HepG2 (cell line): ENCODE measurements around the gene RPL36. TPM values are rescaled to one million over a fixed set of nuclear protein-coding genes. Genes with fewer than 3 reads are reported as not detected.
A peak's percentile ranks its signal among the peaks of the same experiment; 100 is the strongest.

Experiments
- HIVEP1 ChIP-seq: sonication (generic); formaldehyde crosslinking; IDR thresholded peaks from 2 replicates; pipeline ENCODE4 v1.4.0; 2020; ENCODE audit warnings: mild to moderate bottlenecking, missing genetic modification reagents
- U2AF1 ChIP-seq: fragments of 200-400 bp; formaldehyde crosslinking; optimal IDR thresholded peaks from 2 replicates; pipeline ENCODE3; 2017; ENCODE audit warnings: mild to moderate bottlenecking, low read depth, low read length
- polyA plus RNA-seq, 8 experiments: library from polyadenylated mRNA; depleted of rRNA in 3 of 8; stranded (reverse) in 7 of 8; unstranded in 1 of 8; fragments of >200 nt; fragmentation: Illumina TruSeq in 4 of 8; extraction: Trizol in 4 of 8; gene quantifications; 2 replicates each; pipeline versions ENCODE4 v1.2.1 to v1.2.3, GENCODE V29; 2011 to 2016; ENCODE audit warnings: low read depth in 4 of 8, missing spikeins in 1 of 8, mixed read lengths in 1 of 8; ENCODE audit not compliant: insufficient read depth in 1 of 8
- total RNA-seq, 5 experiments: library from RNA; depleted of rRNA; stranded (reverse); fragments of >200 nt; fragmentation: Illumina TruSeq; extraction: Trizol; gene quantifications; 2 replicates each; pipeline ENCODE4 v1.2.3, GENCODE V29; 2016; ENCODE audit warnings: low read depth in 1 of 5
- TF ChIP-seq, protein P1 (sequence below), 2 experiments: sonication (generic) in 1 of 2; formaldehyde crosslinking in 1 of 2; IDR thresholded peaks; 2 replicates each; pipeline versions ENCODE4 v1.6.1 to v1.9.0; 2014 to 2022; ENCODE audit warnings: antibody characterized with exemption in 1 of 2, borderline replicate concordance in 1 of 2, inconsistent platforms in 1 of 2, low read depth in 1 of 2, missing genetic modification reagents in 1 of 2
- TF ChIP-seq, protein P2 (sequence below): sonication (generic); formaldehyde crosslinking; IDR thresholded peaks from 2 replicates; pipeline ENCODE4 v1.5.0; 2020; ENCODE audit warnings: mild to moderate bottlenecking, missing genetic modification reagents, borderline replicate concordance
- TF ChIP-seq, protein P3 (sequence below): sonication (generic); formaldehyde crosslinking; IDR thresholded peaks from 2 replicates; pipeline ENCODE4 v1.4.0; 2020; ENCODE audit warnings: missing genetic modification reagents, mild to moderate bottlenecking, borderline replicate concordance

Gene RPL36
- total and polyA plus RNA-seq, 2 of the 13 experiments (the other 11 are each of a cell fraction or from before 2014, with no cell fraction given) = 706 to 740 TPM

DNA sequence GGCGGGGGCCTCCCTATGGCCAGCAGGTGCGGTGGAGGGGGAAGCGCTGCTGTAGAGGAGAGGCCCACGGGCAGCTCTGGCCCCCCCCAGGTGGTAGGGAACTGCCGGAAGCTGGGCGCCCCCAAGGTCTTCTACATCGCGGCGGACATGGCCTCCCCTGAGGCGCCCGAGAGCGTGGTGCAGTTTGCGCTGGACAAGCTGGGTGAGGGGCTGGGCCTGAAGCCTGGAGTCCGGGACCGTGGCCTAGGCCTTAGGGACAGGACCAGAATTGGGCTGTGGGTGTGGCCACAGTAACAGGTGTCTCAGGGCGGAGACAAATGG lies 3.8 kb upstream of the RPL36 start (continued):
- TF ChIP-seq, protein P1, sequence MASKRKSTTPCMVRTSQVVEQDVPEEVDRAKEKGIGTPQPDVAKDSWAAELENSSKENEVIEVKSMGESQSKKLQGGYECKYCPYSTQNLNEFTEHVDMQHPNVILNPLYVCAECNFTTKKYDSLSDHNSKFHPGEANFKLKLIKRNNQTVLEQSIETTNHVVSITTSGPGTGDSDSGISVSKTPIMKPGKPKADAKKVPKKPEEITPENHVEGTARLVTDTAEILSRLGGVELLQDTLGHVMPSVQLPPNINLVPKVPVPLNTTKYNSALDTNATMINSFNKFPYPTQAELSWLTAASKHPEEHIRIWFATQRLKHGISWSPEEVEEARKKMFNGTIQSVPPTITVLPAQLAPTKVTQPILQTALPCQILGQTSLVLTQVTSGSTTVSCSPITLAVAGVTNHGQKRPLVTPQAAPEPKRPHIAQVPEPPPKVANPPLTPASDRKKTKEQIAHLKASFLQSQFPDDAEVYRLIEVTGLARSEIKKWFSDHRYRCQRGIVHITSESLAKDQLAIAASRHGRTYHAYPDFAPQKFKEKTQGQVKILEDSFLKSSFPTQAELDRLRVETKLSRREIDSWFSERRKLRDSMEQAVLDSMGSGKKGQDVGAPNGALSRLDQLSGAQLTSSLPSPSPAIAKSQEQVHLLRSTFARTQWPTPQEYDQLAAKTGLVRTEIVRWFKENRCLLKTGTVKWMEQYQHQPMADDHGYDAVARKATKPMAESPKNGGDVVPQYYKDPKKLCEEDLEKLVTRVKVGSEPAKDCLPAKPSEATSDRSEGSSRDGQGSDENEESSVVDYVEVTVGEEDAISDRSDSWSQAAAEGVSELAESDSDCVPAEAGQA (IDR thresholded peaks at IDR 0.05; ENCODE audit: low read depth) = no peak
- TF ChIP-seq, protein P1 (CRISPR knock-in tag; IDR thresholded peaks at IDR 0.05; ENCODE audit: borderline replicate concordance) = 0 out of 2 replicates have a peak, but pooled peaks have one; percentile 13
- 0 out of 2 replicates have a peak, but pooled peaks have one; percentile 7 for TF ChIP-seq HIVEP1
- TF ChIP-seq, protein P2, sequence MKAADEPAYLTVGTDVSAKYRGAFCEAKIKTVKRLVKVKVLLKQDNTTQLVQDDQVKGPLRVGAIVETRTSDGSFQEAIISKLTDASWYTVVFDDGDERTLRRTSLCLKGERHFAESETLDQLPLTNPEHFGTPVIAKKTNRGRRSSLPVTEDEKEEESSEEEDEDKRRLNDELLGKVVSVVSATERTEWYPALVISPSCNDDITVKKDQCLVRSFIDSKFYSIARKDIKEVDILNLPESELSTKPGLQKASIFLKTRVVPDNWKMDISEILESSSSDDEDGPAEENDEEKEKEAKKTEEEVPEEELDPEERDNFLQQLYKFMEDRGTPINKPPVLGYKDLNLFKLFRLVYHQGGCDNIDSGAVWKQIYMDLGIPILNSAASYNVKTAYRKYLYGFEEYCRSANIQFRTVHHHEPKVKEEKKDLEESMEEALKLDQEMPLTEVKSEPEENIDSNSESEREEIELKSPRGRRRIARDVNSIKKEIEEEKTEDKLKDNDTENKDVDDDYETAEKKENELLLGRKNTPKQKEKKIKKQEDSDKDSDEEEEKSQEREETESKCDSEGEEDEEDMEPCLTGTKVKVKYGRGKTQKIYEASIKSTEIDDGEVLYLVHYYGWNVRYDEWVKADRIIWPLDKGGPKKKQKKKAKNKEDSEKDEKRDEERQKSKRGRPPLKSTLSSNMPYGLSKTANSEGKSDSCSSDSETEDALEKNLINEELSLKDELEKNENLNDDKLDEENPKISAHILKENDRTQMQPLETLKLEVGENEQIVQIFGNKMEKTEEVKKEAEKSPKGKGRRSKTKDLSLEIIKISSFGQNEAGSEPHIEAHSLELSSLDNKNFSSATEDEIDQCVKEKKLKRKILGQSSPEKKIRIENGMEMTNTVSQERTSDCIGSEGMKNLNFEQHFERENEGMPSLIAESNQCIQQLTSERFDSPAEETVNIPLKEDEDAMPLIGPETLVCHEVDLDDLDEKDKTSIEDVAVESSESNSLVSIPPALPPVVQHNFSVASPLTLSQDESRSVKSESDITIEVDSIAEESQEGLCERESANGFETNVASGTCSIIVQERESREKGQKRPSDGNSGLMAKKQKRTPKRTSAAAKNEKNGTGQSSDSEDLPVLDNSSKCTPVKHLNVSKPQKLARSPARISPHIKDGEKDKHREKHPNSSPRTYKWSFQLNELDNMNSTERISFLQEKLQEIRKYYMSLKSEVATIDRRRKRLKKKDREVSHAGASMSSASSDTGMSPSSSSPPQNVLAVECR (CRISPR knock-in tag) = no peak
- no peak for TF ChIP-seq U2AF1
- TF ChIP-seq, protein P3, sequence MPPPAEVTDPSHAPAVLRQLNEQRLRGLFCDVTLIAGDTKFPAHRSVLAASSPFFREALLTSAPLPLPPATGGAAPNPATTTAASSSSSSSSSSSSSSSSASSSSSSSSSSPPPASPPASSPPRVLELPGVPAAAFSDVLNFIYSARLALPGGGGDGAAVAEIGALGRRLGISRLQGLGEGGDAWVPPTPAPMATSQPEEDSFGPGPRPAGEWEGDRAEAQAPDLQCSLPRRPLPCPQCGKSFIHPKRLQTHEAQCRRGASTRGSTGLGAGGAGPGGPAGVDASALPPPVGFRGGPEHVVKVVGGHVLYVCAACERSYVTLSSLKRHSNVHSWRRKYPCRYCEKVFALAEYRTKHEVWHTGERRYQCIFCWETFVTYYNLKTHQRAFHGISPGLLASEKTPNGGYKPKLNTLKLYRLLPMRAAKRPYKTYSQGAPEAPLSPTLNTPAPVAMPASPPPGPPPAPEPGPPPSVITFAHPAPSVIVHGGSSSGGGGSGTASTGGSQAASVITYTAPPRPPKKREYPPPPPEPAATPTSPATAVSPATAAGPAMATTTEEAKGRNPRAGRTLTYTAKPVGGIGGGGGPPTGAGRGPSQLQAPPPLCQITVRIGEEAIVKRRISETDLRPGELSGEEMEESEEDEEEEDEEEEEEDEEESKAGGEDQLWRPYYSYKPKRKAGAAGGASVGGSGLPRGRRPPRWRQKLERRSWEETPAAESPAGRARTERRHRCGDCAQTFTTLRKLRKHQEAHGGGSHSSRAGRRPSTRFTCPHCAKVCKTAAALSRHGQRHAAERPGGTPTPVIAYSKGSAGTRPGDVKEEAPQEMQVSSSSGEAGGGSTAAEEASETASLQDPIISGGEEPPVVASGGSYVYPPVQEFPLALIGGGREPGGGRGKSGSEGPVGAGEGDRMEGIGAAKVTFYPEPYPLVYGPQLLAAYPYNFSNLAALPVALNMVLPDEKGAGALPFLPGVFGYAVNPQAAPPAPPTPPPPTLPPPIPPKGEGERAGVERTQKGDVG (CRISPR knock-in tag) = 0 out of 2 replicates have a peak, but pooled peaks have one; percentile 9
